ENCODE results near the gene FAM163B.

GRCh38 chr9:133587051-133587450 is 22.1 kb downstream of the FAM163B start:
- TF ChIP-seq EZH2 (IDR thresholded peaks at IDR 0.05; ENCODE audit: low read length), result no peak
- TF ChIP-seq CTCF (optimal IDR thresholded peaks at IDR 0.05 in 1 of 3, IDR thresholded peaks at IDR 0.05 in 1 of 3, conservative IDR thresholded peaks at IDR 0.05 in 1 of 3; ENCODE audit: extremely low read depth in 1 of 3, insufficient read depth in 2 of 3, low read length in 3 of 3), result no peak

All from keratinocyte (primary cell).